Vagina (tissue), 2 donors: ENCODE results near the gene SUMF1.

Experiments used
- CTCF ChIP-seq, 3 experiments: fragments of 450-650 bp in 2 of 3; fragments of 200-600 bp in 1 of 3; sonication (generic) in 1 of 3; IDR thresholded peaks; one replicate each; pipeline ENCODE4 v1.5.1; 2017 to 2019; ENCODE audit warnings: antibody characterized with exemption in 3 of 3, mild to moderate bottlenecking in 2 of 3, moderate library complexity in 2 of 3
- POLR2A ChIP-seq, 2 donors: fragments of 450-650 bp; IDR thresholded peaks; one replicate each; pipeline ENCODE4 v1.6.1; 2017; ENCODE audit warnings: antibody characterized with exemption in 2 of 2, mild to moderate bottlenecking in 2 of 2, moderate library complexity in 2 of 2

GRCh38 chr3:4425707-4426106 is 41.4 kb downstream of the SUMF1 start:
- TF ChIP-seq CTCF (IDR thresholded peaks at IDR 0.05) (no peak), POLR2A (IDR thresholded peaks at IDR 0.05) (no peak)
